Measurements from ENCODE around the gene AMOTL1. TPM values are rescaled to one million over a fixed set of nuclear protein-coding genes. Genes with fewer than 3 reads are reported as not detected.

AMOTL1 gene
- total RNA-seq, 1 donor from 2014 or later, result 32.6 TPM

DNA sequence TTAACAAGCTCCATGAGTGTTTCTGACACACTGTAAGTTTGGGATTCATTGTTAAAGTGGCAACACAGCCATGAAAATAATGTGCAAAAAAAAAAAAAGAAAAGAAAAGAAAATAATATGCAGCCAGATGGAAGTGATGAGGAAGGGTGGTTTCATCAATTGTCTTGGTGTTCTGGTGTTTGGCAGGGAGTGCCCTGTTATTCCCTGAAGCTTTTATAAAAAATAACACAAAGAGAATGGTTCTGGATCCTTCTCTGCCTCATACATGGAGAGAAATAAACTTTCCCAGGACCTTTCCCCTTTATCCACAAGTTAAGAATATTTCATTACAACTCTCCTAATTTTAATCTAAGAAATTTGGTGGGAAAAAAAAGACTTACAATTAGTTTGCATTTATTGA, 16.7 kb downstream of the AMOTL1 start:
- no peaks in the 10 kb centered on the region for H3K36me3 ChIP-seq
- TF ChIP-seq, protein P1, sequence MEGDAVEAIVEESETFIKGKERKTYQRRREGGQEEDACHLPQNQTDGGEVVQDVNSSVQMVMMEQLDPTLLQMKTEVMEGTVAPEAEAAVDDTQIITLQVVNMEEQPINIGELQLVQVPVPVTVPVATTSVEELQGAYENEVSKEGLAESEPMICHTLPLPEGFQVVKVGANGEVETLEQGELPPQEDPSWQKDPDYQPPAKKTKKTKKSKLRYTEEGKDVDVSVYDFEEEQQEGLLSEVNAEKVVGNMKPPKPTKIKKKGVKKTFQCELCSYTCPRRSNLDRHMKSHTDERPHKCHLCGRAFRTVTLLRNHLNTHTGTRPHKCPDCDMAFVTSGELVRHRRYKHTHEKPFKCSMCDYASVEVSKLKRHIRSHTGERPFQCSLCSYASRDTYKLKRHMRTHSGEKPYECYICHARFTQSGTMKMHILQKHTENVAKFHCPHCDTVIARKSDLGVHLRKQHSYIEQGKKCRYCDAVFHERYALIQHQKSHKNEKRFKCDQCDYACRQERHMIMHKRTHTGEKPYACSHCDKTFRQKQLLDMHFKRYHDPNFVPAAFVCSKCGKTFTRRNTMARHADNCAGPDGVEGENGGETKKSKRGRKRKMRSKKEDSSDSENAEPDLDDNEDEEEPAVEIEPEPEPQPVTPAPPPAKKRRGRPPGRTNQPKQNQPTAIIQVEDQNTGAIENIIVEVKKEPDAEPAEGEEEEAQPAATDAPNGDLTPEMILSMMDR (IDR thresholded peaks at IDR 0.05), result no peak
- no peak overlapping the region for H3K4me3 ChIP-seq
- no peaks in the 10 kb centered on the region for H3K9me3 ChIP-seq
- intact Hi-C loops (cut with DNase I), result no loop called here
- H3K4me1 ChIP-seq, result peaks cover 0 to 58% of the 10 kb centered on the region in 2 donors
- DNase-seq (ENCODE audit: low spot score in 2 of 2), result no peak
- no peaks in the 10 kb centered on the region for H3K27me3 ChIP-seq
- no peak overlapping the region for H3K27ac ChIP-seq

DNA sequence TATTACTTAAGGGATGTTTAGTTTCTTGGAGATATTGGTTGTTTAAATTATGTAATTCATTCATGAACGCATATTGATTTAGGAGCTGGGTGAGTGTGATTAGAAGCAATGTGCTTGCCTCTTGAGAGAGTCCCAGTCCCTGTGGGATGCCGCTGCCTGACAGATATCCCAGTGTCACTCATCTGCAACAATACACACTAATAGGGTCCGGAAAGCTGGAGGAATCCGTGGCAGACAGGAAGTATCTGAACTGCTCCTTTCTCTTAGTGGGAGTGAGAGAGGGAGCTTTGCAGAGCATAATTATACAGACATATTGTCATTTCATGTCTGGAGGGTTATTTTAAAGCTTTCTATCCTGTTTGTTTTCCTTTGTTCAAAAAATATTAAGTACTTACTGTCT, 17.4 kb downstream of the AMOTL1 start:
- intact Hi-C loops (cut with DNase I), result no loop called here

DNA sequence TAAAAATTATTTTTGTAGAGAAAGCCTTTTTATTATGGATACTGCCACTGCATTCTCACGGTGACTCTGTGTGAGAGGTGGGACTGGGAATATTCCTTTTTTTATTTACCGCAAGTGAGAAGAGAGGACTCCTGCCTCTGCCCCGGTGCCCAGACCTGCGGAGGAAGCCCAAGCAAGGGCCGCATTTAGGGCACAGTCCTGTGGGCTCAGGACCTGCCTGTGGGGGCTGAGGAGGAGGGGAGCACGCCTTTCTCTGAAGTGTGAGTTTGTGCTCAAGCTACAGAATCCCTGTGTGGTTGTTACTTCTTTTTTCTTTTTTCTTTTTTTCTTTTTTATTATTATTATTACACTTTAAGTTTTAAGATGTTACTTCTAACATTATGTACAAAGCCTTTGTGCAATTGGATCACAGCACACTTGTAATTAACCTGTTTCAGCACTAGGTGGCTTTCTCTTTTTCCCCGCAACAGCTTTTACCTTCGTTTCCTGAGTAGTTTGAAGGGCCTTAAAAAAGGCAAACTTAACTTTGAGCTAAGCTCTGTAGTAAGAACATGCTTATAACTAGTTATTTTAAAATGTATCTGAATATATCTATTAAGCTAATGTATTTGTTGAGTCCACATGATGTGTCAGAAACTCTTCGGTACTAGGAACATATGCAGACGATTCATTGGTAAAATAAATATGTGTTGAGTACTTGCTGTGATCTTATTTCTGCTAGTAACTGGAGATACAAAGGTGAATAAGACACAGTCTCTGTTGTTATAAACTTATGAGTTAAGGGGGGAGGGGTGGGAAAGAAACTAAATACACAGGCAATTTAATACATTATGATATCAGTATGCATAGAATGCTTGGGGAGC, 18.3 kb downstream of the AMOTL1 start:
- Histone ChIP-seq H3K36me3 (no peaks in the 10 kb centered on the region), H3K9me3 (no peaks in the 10 kb centered on the region), H3K27ac (no peak overlapping the region), H3K27me3 (no peaks in the 10 kb centered on the region), H3K4me1 (peaks cover 3 to 56% of the 10 kb centered on the region in 2 donors), H3K4me3 (no peak overlapping the region)
- TF ChIP-seq, protein P1 (IDR thresholded peaks at IDR 0.05), result peak in 2 of 3 experiments; percentile 57 to 60
- no peak for DNase-seq (ENCODE audit: low spot score in 2 of 2)
- intact Hi-C loops (cut with DNase I), result no loop called here

More for the DNA sequence above, 17.4 kb downstream of the AMOTL1 start:
- H3K4me3 ChIP-seq, result no peak overlapping the region
- H3K36me3 ChIP-seq, result no peaks in the 10 kb centered on the region
- H3K27me3 ChIP-seq, result no peaks in the 10 kb centered on the region
- TF ChIP-seq, protein P1 (IDR thresholded peaks at IDR 0.05), result no peak
- H3K27ac ChIP-seq, result no peak overlapping the region
- no peaks in the 10 kb centered on the region for H3K9me3 ChIP-seq
- peaks cover 0 to 52% of the 10 kb centered on the region in 2 donors for H3K4me1 ChIP-seq
- no peak for DNase-seq (ENCODE audit: low spot score in 2 of 2)

DNA sequence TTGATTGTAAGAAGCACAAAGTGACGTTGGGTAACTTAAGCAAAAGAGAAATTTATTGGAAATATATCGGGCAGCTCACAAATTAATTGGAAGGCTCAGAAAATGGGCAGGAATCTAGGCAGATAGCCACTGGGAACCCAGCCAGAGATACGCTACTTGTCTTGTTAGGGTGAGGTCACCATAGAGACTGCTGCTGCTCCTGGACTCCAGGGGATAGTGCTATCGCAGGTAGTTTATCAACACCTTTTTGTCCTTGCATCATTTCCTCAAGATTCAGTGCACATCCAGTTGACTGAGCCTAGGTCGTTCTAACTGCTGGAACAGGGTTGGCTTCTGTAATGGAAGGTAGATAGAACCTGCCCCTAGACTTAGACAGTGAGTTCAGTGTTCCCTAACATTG, 19.6 kb downstream of the AMOTL1 start:
- TF ChIP-seq, protein P1 (IDR thresholded peaks at IDR 0.05), result no peak
- intact Hi-C loops (cut with DNase I), result no loop called here
- H3K27me3 ChIP-seq, result no peaks in the 10 kb centered on the region
- no peak overlapping the region for H3K27ac ChIP-seq
- H3K9me3 ChIP-seq, result no peaks in the 10 kb centered on the region
- no peaks in the 10 kb centered on the region for H3K36me3 ChIP-seq
- H3K4me1 ChIP-seq, result peaks cover 3 to 56% of the 10 kb centered on the region in 2 donors
- no peak for DNase-seq (ENCODE audit: low spot score in 2 of 2)
- H3K4me3 ChIP-seq, result no peak overlapping the region

DNA sequence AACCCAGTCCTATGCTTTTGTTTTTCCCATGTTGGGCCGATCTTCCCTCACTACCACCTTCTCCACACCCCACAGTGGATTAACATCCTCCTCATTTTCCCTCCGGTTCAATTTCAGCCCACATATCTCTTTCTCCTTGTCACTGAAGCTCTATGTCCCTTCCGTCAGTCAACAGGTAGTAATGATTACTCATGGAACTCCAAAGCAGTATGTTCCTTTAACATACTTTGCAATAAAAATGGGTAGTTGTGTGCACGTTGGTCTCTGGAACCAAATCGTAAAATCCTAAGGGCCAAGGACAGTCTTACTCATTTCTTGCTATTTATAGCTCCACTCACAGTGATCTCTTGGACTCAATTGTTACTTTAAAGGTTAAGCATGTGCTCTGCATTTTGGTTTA, 20.2 kb downstream of the AMOTL1 start:
- H3K4me3 ChIP-seq, result no peak overlapping the region
- peaks cover 3 to 60% of the 10 kb centered on the region in 2 donors for H3K4me1 ChIP-seq
- H3K36me3 ChIP-seq, result no peaks in the 10 kb centered on the region
- TF ChIP-seq, protein P1 (IDR thresholded peaks at IDR 0.05), result no peak
- H3K27ac ChIP-seq, result no peak overlapping the region
- intact Hi-C loops (cut with DNase I), result no loop called here
- no peaks in the 10 kb centered on the region for H3K9me3 ChIP-seq
- DNase-seq (ENCODE audit: low spot score in 2 of 2), result no peak
- no peaks in the 10 kb centered on the region for H3K27me3 ChIP-seq
